Endothelial cell of umbilical vein (primary cell): ENCODE data around the gene VMP1. TPM values are rescaled to one million over a fixed set of nuclear protein-coding genes. Genes with fewer than 3 reads are reported as not detected.

ENCODE experiments used
- BruUV-seq: library from RNA; stranded (reverse); fragments of 400-500 nt; replicated peaks from 2 replicates; lab custom pipeline; 2021; lab: Mats Ljungman, UMichigan
- CTCF ChIA-PET: fragments of 300-600, 350-600 bp; sonication (Branson Sonifier 250); formaldehyde crosslinking; loops from one replicate; lab custom pipeline; 2021; ENCODE audit warnings: antibody characterized with exemption, inconsistent platforms; lab: Charles Lee
- POLR2A ChIA-PET: fragments of 300-600, 350-600 bp; sonication (Branson Sonifier 250); formaldehyde crosslinking; loops from one replicate; lab custom pipeline; 2021; ENCODE audit warnings: antibody characterized with exemption, inconsistent platforms; lab: Charles Lee
- DNase-seq: peaks from one replicate; pipeline ENCODE4 v3.0.0-alpha.2; 2011; ENCODE audit warnings: low read depth, low spot score
- FAIRE-seq: peaks from 2 replicates; lab custom pipeline; 2011; peaks lifted over from hg19 to GRCh38; lab: Jason Lieb, UNC
- H2AFZ ChIP-seq: 2 replicates; pipeline ENCODE4 v1.6.0; 2012; ENCODE audit warnings: low read depth, low read length, control low read depth, inconsistent platforms
- H3K27ac ChIP-seq: 2 replicates; pipeline ENCODE4 v1.5.1; 2011; ENCODE audit warnings: low read depth, mild to moderate bottlenecking, control low read depth, low read length, moderate library complexity; ENCODE audit not compliant: insufficient read depth
- H3K27me3 ChIP-seq, 2 experiments: 2 replicates each; pipeline versions ENCODE4 v1.6.0 to v1.6.1; 2011; ENCODE audit warnings: low read length in 2 of 2, mixed read lengths in 1 of 2; ENCODE audit not compliant: control insufficient read depth in 2 of 2, insufficient read depth in 2 of 2
- H3K36me3 ChIP-seq, 2 experiments: 2 replicates in 1 of 2; 3 replicates in 1 of 2; pipeline ENCODE4 v1.5.1; 2011; ENCODE audit warnings: low read length in 2 of 2, mild to moderate bottlenecking in 1 of 2, moderate library complexity in 1 of 2; ENCODE audit not compliant: control insufficient read depth in 2 of 2, insufficient read depth in 2 of 2; ENCODE audit errors: extremely low read depth in 1 of 2
- H3K4me1 ChIP-seq: 3 replicates; pipeline ENCODE4 v1.5.1; 2011; ENCODE audit warnings: mild to moderate bottlenecking, low read length; ENCODE audit not compliant: control insufficient read depth, insufficient read depth; ENCODE audit errors: extremely low read depth
- H3K4me2 ChIP-seq: 2 replicates; pipeline ENCODE4 v1.6.1; 2011; ENCODE audit warnings: low read length, control low read depth, mixed read lengths; ENCODE audit not compliant: insufficient read depth
- H3K4me3 ChIP-seq, 3 experiments: fragments of 200-600 bp in 1 of 3; sonication (generic), shearing (Covaris generic) in 1 of 3; replicated peaks in 1 of 3; 2 replicates each; pipeline ENCODE4 v1.5.1; 2011 to 2016; ENCODE audit warnings: control low read depth in 3 of 3, low read length in 3 of 3, mild to moderate bottlenecking in 2 of 3, inconsistent platforms in 1 of 3, low read depth in 1 of 3, moderate library complexity in 1 of 3; ENCODE audit not compliant: insufficient read depth in 1 of 3
- H3K79me2 ChIP-seq: 2 replicates; pipeline ENCODE4 v1.6.0; 2012; ENCODE audit warnings: low read length, inconsistent platforms; ENCODE audit not compliant: control insufficient read depth, insufficient read depth
- H3K9ac ChIP-seq: replicated peaks from 2 replicates; pipeline ENCODE3; 2011; ENCODE audit warnings: low read length, control low read depth; ENCODE audit not compliant: insufficient read depth; ENCODE audit errors: extremely low read depth
- H3K9me1 ChIP-seq: replicated peaks from 3 replicates; pipeline ENCODE4 v1.6.0; 2011; ENCODE audit warnings: mild to moderate bottlenecking, low read length; ENCODE audit not compliant: control insufficient read depth, insufficient read depth; ENCODE audit errors: extremely low read depth
- H3K9me3 ChIP-seq: replicated peaks from 2 replicates; pipeline ENCODE4 v1.5.1; 2012; ENCODE audit warnings: low read length, inconsistent platforms; ENCODE audit not compliant: control insufficient read depth, insufficient read depth
- H4K20me1 ChIP-seq: replicated peaks from 2 replicates; pipeline ENCODE3; 2011; ENCODE audit warnings: mild to moderate bottlenecking, low read length; ENCODE audit not compliant: control insufficient read depth, insufficient read depth; ENCODE audit errors: extremely low read depth
- CTCF ChIP-seq, 2 donors: IDR thresholded peaks; 1 replicate in 1 of 2; 2 replicates in 1 of 2; pipeline ENCODE4 v1.5.1; 2011; ENCODE audit warnings: low read length in 2 of 2, mild to moderate bottlenecking in 2 of 2, moderate library complexity in 2 of 2, control low read depth in 1 of 2, inconsistent platforms in 1 of 2, low read depth in 1 of 2; ENCODE audit not compliant: insufficient read depth in 1 of 2; ENCODE audit errors: extremely low read depth in 1 of 2
- EZH2 ChIP-seq: IDR thresholded peaks from 2 replicates; pipeline ENCODE4 v1.6.1; 2012; ENCODE audit warnings: borderline replicate concordance, low read depth, mild to moderate bottlenecking, moderate library complexity, low read length, inconsistent platforms; ENCODE audit not compliant: severe bottlenecking
- FOS ChIP-seq: IDR thresholded peaks from 2 replicates; pipeline ENCODE4 v1.6.1; 2011; ENCODE audit warnings: mild to moderate bottlenecking, low read length, moderate library complexity, borderline replicate concordance; ENCODE audit not compliant: insufficient read depth
- GATA2 ChIP-seq: IDR thresholded peaks from 2 replicates; pipeline ENCODE4 v1.7.0; 2011; ENCODE audit warnings: low read depth, mild to moderate bottlenecking, moderate library complexity, mixed read lengths, low read length; ENCODE audit not compliant: insufficient read length, insufficient read depth
- JUN ChIP-seq: IDR thresholded peaks from 2 replicates; pipeline ENCODE4 v1.6.1; 2011; ENCODE audit warnings: borderline replicate concordance, low read depth; ENCODE audit not compliant: insufficient read length, insufficient read depth
- MYC ChIP-seq: IDR thresholded peaks from one replicate; pipeline ENCODE4 v1.6.1; 2011; ENCODE audit warnings: mild to moderate bottlenecking, low read depth, low read length
- POLR2A ChIP-seq: IDR thresholded peaks from 2 replicates; pipeline ENCODE4 v1.6.1; 2012; ENCODE audit warnings: low read depth, mild to moderate bottlenecking, control low read depth, low read length
- POLR2AphosphoS5 ChIP-seq: IDR thresholded peaks from 2 replicates; pipeline ENCODE4 v1.6.1; 2012; ENCODE audit warnings: low read depth, mild to moderate bottlenecking, control low read depth, low read length, moderate library complexity; ENCODE audit not compliant: insufficient read depth
- dilution Hi-C: fragments of 300-500 bp; cut with MboI; formaldehyde crosslinking; loops from one replicate; pipeline ENCODE4 v1.15.0; 2019; ENCODE audit warnings: low sequenced_read_pairs; ENCODE audit not compliant: extremely low pct_ligation_motif_present
- intact Hi-C: fragments of 100-400 bp; cut with micrococcal nuclease; formaldehyde crosslinking; loops from one replicate; pipeline ENCODE4 v1.10.0; 2022
- polyA plus RNA-seq, 4 experiments: library from polyadenylated mRNA; depleted of rRNA in 3 of 4; stranded (reverse) in 3 of 4; unstranded in 1 of 4; fragments of >200 nt; gene quantifications; 2 replicates each; pipeline versions ENCODE4 v1.2.1 to v1.2.3, GENCODE V29; 2011 to 2012; ENCODE audit warnings: missing spikeins in 1 of 4
- total RNA-seq: library from RNA; stranded (reverse); gene quantifications from 2 replicates; pipeline ENCODE4 v1.2.3, GENCODE V29; 2021
- TF ChIP-seq, protein P1 (sequence below): IDR thresholded peaks from 2 replicates; pipeline ENCODE4 v1.6.1; 2011; ENCODE audit not compliant: insufficient read depth, insufficient read length

The VMP1 gene
- total and polyA plus RNA-seq, 2 donors (not counting 3 experiments of a cell fraction or from before 2014, with no cell fraction given): 138 to 270 TPM

DNA sequence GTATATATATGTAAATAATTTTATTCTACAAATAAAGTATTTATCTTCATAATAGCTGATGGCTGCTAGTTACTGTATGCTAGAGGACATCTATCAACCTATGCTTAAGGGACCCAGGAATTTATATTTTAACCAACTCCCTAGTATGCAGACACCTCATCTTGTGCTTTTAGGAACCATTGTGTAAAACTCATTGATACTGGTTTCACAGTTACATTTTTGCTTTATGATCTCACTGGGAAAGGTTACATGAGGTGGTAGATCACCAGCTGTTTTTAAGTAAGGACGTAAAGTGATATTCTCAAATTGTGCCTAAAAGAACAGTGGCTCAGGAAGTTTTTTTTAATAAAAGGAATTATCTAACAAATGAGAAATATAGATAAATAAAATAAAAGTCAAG is 56.4 kb downstream of the VMP1 start:
- dilution Hi-C loops (no loop called here), intact Hi-C loops (no loop called here)
- DNase-seq (peak; percentile 81), FAIRE-seq (peak; percentile 37)
- no TSS peak for BruUV-seq
- Histone ChIP-seq H4K20me1 (no peaks in the 10 kb centered on the region), H3K4me3 (no peak overlapping the region), H3K36me3 (no peaks in the 10 kb centered on the region), H3K4me1 (peaks cover 66% of the 10 kb centered on the region), H3K27ac (peak overlapping the region; percentile 78), H2AFZ (no peak overlapping the region), H3K27me3 (no peaks in the 10 kb centered on the region), H3K79me2 (peaks cover 23% of the 10 kb centered on the region), H3K4me2 (peak overlapping the region; percentile 34), H3K9me3 (no peaks in the 10 kb centered on the region), H3K9me1 (no peaks in the 10 kb centered on the region), H3K9ac (peak overlapping the region; percentile 72)
- POLR2A ChIA-PET: interaction anchor here (1.6 kb wide), 1 partner anchor 74 kb away, joined by 5 read pairs; no protein-coding TSS in a partner anchor
- TF ChIP-seq MYC: no peak
- TF ChIP-seq POLR2AphosphoS5: no peak
- TF ChIP-seq JUN: peak; percentile 72
- CTCF ChIA-PET: interaction anchor here (2.0 to 3.3 kb wide), 4 partner anchors 9 to 96 kb away, joined by 9 to 11 read pairs (median 9); no protein-coding TSS in a partner anchor

DNA sequence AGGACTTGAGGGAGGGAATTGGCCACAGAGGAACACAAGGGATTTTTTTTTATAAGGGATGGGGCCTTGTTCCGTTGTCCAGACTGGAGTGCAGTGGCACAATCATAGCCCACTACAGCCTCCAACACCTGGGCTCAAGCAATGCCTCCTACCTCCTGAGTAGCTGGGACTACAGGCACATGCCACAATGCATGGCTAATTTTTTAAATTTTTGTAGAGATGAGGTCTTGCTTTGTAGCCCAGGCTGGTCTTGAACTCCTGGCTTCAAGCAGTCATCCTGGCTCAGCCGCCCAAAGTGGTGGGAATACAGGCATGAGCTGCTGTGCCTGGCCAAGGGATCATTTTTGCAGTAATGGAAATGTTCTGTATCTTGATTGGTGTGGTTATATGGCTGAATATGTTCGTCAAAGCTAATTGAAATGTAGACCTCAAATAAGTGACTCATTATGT is 56.9 kb downstream of the VMP1 start:
- no peak for DNase-seq
- peak overlapping the region; percentile 34 for H3K9ac ChIP-seq
- TF ChIP-seq FOS: no peak
- no peak for TF ChIP-seq POLR2A
- no peak for TF ChIP-seq EZH2
- TF ChIP-seq GATA2: no peak
- TF ChIP-seq, protein P1, sequence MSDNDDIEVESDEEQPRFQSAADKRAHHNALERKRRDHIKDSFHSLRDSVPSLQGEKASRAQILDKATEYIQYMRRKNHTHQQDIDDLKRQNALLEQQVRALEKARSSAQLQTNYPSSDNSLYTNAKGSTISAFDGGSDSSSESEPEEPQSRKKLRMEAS: no peak
- no peak for TF ChIP-seq MYC
- no peak for TF ChIP-seq JUN
- no peak for TF ChIP-seq POLR2AphosphoS5
- no peak for TF ChIP-seq CTCF (IDR thresholded peaks at IDR 0.05; ENCODE audit: extremely low read depth in 1 of 2, insufficient read depth in 1 of 2, low read depth in 1 of 2, low read length in 2 of 2)
- H3K4me1 ChIP-seq: peaks cover 68% of the 10 kb centered on the region
- H3K4me2 ChIP-seq: no peak overlapping the region
- no peaks in the 10 kb centered on the region for H4K20me1 ChIP-seq
- dilution Hi-C loops: no loop called here
- intact Hi-C loops: no loop called here
- no peak overlapping the region for H2AFZ ChIP-seq
- ChIA-PET POLR2A (interaction anchor here (0.9 to 1.6 kb wide), 2 partner anchors 61 to 73 kb away, joined by 3 to 5 read pairs; no protein-coding TSS in a partner anchor), CTCF (interaction anchor here (1.1 to 3.3 kb wide), 5 partner anchors 10 to 95 kb away, joined by 5 to 11 read pairs (median 9); no protein-coding TSS in a partner anchor)
- no peaks in the 10 kb centered on the region for H3K9me3 ChIP-seq
- H3K27me3 ChIP-seq: no peaks in the 10 kb centered on the region
- no peak overlapping the region for H3K4me3 ChIP-seq
- peaks cover 23% of the 10 kb centered on the region for H3K79me2 ChIP-seq
- BruUV-seq: TSS peak; percentile 4
- H3K27ac ChIP-seq: peak overlapping the region; percentile 78
- H3K36me3 ChIP-seq: no peaks in the 10 kb centered on the region
- no peaks in the 10 kb centered on the region for H3K9me1 ChIP-seq
- no peak for FAIRE-seq
